NCI-H1048 (cell line): ENCODE results near the gene PRSS27.

Experiments used
- DNase-seq: peaks from one replicate; lab custom pipeline; 2025; lab: John Stamatoyannopoulos, UW

Gene PRSS27

GRCh38 chr16:2720064-2720457, at the start of gene PRSS27:
PRSS27 (minus strand) TSS chr16:2720224; CDS start chr16:2720160, 64 bp downstream.
- DNase-seq: no peak

- no peak for DNase-seq
Observed at GRCh38 chr16:2769675-2770056, 49.6 kb upstream of the PRSS27 start.

- no peak for DNase-seq
Observed at GRCh38 chr16:2769100-2769529, 49.1 kb upstream of the PRSS27 start.

- DNase-seq: no peak
Observed at GRCh38 chr16:2768403-2769089, 48.5 kb upstream of the PRSS27 start.

GRCh38 chr16:2767891-2768290, 47.9 kb upstream of the PRSS27 start:
- no peak for DNase-seq

- DNase-seq: no peak
Observed at GRCh38 chr16:2767140-2767731, 47.2 kb upstream of the PRSS27 start.

GRCh38 chr16:2766430-2767139, 46.6 kb upstream of the PRSS27 start:
- DNase-seq: no peak

GRCh38 chr16:2765462-2766404, 45.7 kb upstream of the PRSS27 start:
- no peak for DNase-seq

GRCh38 chr16:2764718-2765117, 44.7 kb upstream of the PRSS27 start:
- no peak for DNase-seq

- DNase-seq: no peak
Observed at GRCh38 chr16:2763173-2763572, 43.1 kb upstream of the PRSS27 start.

GRCh38 chr16:2762711-2763110, 42.7 kb upstream of the PRSS27 start:
- no peak for DNase-seq

GRCh38 chr16:2761886-2762583, 42.0 kb upstream of the PRSS27 start:
- DNase-seq: no peak

GRCh38 chr16:2761472-2761871, 41.4 kb upstream of the PRSS27 start:
- DNase-seq: no peak

- DNase-seq: no peak
Observed at GRCh38 chr16:2757344-2757743, 37.3 kb upstream of the PRSS27 start.

- DNase-seq: no peak
Observed at GRCh38 chr16:2756288-2757015, 36.4 kb upstream of the PRSS27 start.

- no peak for DNase-seq
Observed at GRCh38 chr16:2755158-2755557, 35.1 kb upstream of the PRSS27 start.

GRCh38 chr16:2753733-2754020, 33.7 kb upstream of the PRSS27 start:
- DNase-seq: no peak

- DNase-seq: peak; percentile 3
Observed at GRCh38 chr16:2752850-2753732, 33.1 kb upstream of the PRSS27 start.

- DNase-seq: peak; percentile 40
Observed at GRCh38 chr16:2752035-2752849, 32.2 kb upstream of the PRSS27 start, which contains the start of gene SRRM2. SRRM2 (plus strand) TSS chr16:2752638; CDS start chr16:2756365, 3,727 bp downstream.
